ENCODE results near the gene HES4.
"Not testable (repeated sequence)": the region's sequence is repeated elsewhere in the genome, so short reads cannot be mapped to it uniquely, and the experiment has no call there.

Gene HES4

GRCh38 chr1:976791-977190 is 23.1 kb downstream of the HES4 start:
- DNase-seq = not testable (repeated sequence)

GRCh38 chr1:975896-976683 is 23.8 kb downstream of the HES4 start:
- peak; percentile 81 for DNase-seq

GRCh38 chr1:975365-975764 is 24.5 kb downstream of the HES4 start:
- DNase-seq = no peak

- DNase-seq = no peak
Measured at GRCh38 chr1:974687-975328, 25.1 kb downstream of the HES4 start.

- DNase-seq = no peak
Measured at GRCh38 chr1:974293-974640, 25.6 kb downstream of the HES4 start.

- DNase-seq = no peak
Measured at GRCh38 chr1:973459-974292, 26.2 kb downstream of the HES4 start.

GRCh38 chr1:972726-973458 is 27.0 kb downstream of the HES4 start:
- DNase-seq = no peak

- no peak for DNase-seq
Measured at GRCh38 chr1:971751-972506, 28.0 kb downstream of the HES4 start.

- no peak for DNase-seq
Measured at GRCh38 chr1:970973-971730, 28.7 kb downstream of the HES4 start.

- no peak for DNase-seq
Measured at GRCh38 chr1:970242-970972, 29.5 kb downstream of the HES4 start.

- DNase-seq = no peak
Measured at GRCh38 chr1:969260-969855, 30.5 kb downstream of the HES4 start.

GRCh38 chr1:967466-968343 is 32.2 kb downstream of the HES4 start:
- no peak for DNase-seq

GRCh38 chr1:966704-967300 is 33.1 kb downstream of the HES4 start:
- DNase-seq = no peak

- DNase-seq = no peak
Measured at GRCh38 chr1:966135-966703, 33.7 kb downstream of the HES4 start, which contains the start of gene PLEKHN1. TSS of gene PLEKHN1 (plus strand) at chr1:966482. CDS start at chr1:966532, 50 bp downstream.

- DNase-seq = no peak
Measured at GRCh38 chr1:965526-966134, 34.3 kb downstream of the HES4 start.

GRCh38 chr1:964691-965525 is 35.0 kb downstream of the HES4 start:
- DNase-seq = no peak

All from NCI-H510A (cell line).